NCI-H345 treated with DMSO at 0.1 percent for 48 hours (cell line): ENCODE results near the gene SMOC1.

ENCODE experiments used
- DNase-seq: peaks from one replicate; lab custom pipeline; 2025; ENCODE audit not compliant: unreplicated experiment; lab: John Stamatoyannopoulos, UW

The SMOC1 gene

DNA sequence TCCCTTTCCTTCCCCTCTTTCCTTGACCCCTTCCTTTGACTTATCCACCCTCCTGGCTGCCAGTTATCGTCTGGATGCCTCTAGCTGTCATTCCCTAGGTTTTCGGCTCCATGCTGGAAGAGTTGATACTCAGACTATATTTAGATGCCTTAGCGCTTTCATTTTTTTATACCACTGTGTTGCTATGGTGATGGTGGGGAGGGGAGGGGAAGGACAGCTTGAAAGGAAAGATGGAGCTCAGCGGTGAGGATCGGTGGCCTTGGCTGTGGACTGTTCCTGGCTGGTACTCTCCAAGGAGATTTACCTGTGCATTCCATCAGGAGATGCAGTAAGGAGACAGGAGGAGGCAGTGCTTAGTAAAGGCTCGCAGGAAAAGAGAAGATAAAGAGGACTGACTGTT, 200.9 kb downstream of the SMOC1 start:
- DNase-seq: no peak
